ENCODE results near the gene CD300A.
"Not testable (repeated sequence)": the region's sequence is repeated elsewhere in the genome, so short reads cannot be mapped to it uniquely, and the experiment has no call there.

Gene CD300A

GRCh38 chr17:74480290-74480689 lies 13.9 kb downstream of the CD300A start:
- DNase-seq (ENCODE audit: low read depth), result no peak

- no peak for DNase-seq (ENCODE audit: low read depth)
Observed at GRCh38 chr17:74481621-74482020, 15.2 kb downstream of the CD300A start.

GRCh38 chr17:74484066-74484465 lies 17.6 kb downstream of the CD300A start:
- DNase-seq (ENCODE audit: low read depth), result no peak

GRCh38 chr17:74485022-74485743 lies 18.7 kb downstream of the CD300A start:
- no peak for DNase-seq (ENCODE audit: low read depth)

- DNase-seq (ENCODE audit: low read depth), result no peak
Observed at GRCh38 chr17:74485841-74486240, 19.4 kb downstream of the CD300A start.

- DNase-seq (ENCODE audit: low read depth), result not testable (repeated sequence)
Observed at GRCh38 chr17:74488276-74488675, 21.8 kb downstream of the CD300A start.

GRCh38 chr17:74490716-74491115 lies 24.3 kb downstream of the CD300A start:
- no peak for DNase-seq (ENCODE audit: low read depth)

GRCh38 chr17:74491626-74492025 lies 25.2 kb downstream of the CD300A start:
- no peak for DNase-seq (ENCODE audit: low read depth)

GRCh38 chr17:74493331-74493833 lies 26.9 kb downstream of the CD300A start:
- peak; percentile 52 for DNase-seq (ENCODE audit: low read depth)

GRCh38 chr17:74497471-74497870 lies 31.0 kb downstream of the CD300A start:
- DNase-seq (ENCODE audit: low read depth), result no peak

GRCh38 chr17:74499992-74500391 lies 33.6 kb downstream of the CD300A start:
- DNase-seq (ENCODE audit: low read depth), result no peak

- no peak for DNase-seq (ENCODE audit: low read depth)
Observed at GRCh38 chr17:74502861-74503260, 36.4 kb downstream of the CD300A start.

GRCh38 chr17:74503949-74504348 lies 37.5 kb downstream of the CD300A start:
- not testable (repeated sequence) for DNase-seq (ENCODE audit: low read depth)

- no peak for DNase-seq (ENCODE audit: low read depth)
Observed at GRCh38 chr17:74508156-74508555, 41.7 kb downstream of the CD300A start.

- no peak for DNase-seq (ENCODE audit: low read depth)
Observed at GRCh38 chr17:74512036-74512435, 45.6 kb downstream of the CD300A start.

- DNase-seq (ENCODE audit: low read depth), result no peak
Observed at GRCh38 chr17:74512624-74513091, 46.2 kb downstream of the CD300A start.

- no peak for DNase-seq (ENCODE audit: low read depth)
Observed at GRCh38 chr17:74513987-74514631, 47.7 kb downstream of the CD300A start.

- no peak for DNase-seq (ENCODE audit: low read depth)
Observed at GRCh38 chr17:74514632-74515334, 48.3 kb downstream of the CD300A start.

GRCh38 chr17:74515941-74516340 lies 49.5 kb downstream of the CD300A start:
- DNase-seq (ENCODE audit: low read depth), result no peak

- DNase-seq (ENCODE audit: low read depth), result no peak
Observed at GRCh38 chr17:74516561-74517328, 50.3 kb downstream of the CD300A start.

GRCh38 chr17:74518413-74518981 lies 52.1 kb downstream of the CD300A start:
- DNase-seq (ENCODE audit: low read depth), result not testable (repeated sequence)

GRCh38 chr17:74520016-74520434 lies 53.6 kb downstream of the CD300A start:
- DNase-seq (ENCODE audit: low read depth), result no peak

Measured in stimulated activated CD4-positive, alpha-beta T cell treated with anti-CD3 and anti-CD28 coated beads, Interleukin-2, amount 100 ng/mL, for 4 hours (primary cell).